Amniotic epithelial cell (primary cell): Measurements from ENCODE around the gene ATP6V1E1.

Experiments
- DNase-seq: peaks from one replicate; pipeline ENCODE4 v3.0.0-alpha.2; 2010; ENCODE audit warnings: low read depth

The ATP6V1E1 gene

DNA sequence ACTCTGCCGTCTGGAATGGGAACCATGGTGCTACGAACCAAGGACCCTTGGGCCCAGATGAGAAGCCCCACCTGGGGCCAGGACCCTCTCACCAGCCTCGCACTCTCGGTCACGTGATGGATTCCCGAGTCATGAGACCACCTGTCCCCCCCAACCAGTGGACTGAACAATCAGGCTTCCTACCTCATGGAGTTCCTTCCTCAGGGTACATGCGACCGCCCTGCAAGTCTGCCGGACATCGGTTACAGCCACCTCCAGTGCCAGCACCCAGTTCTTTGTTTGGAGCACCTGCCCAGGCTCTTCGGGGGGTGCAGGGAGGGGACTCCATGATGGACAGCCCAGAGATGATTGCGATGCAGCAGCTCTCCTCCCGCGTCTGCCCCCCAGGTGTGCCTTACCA, 86.1 kb downstream of the ATP6V1E1 start:
- no peak for DNase-seq
